Ramos (cell line): ENCODE measurements around the gene PHF1.

Experiments used
- in situ Hi-C: fragments of 300-500 bp; cut with MboI; formaldehyde crosslinking; loops from one replicate; pipeline ENCODE4 v1.14.3; 2022; ENCODE audit warnings: low sequenced_read_pairs; ENCODE audit not compliant: unreplicated experiment

The PHF1 gene

GRCh38 chr6:33417128-33417902 is 6.5 kb downstream of the PHF1 start:
- in situ Hi-C loops: no loop called here

- in situ Hi-C loops: no loop called here
These were observed 7.3 kb downstream of the PHF1 start, which contains the start of gene CUTA for GRCh38 chr6:33417903-33418689. TSS of gene CUTA (minus strand) at chr6:33418107. CDS start at chr6:33418000, 107 bp downstream.

GRCh38 chr6:33418690-33419291 is 8.0 kb downstream of the PHF1 start:
- in situ Hi-C loops: no loop called here

- in situ Hi-C loops: no loop called here
These were observed 9.0 kb downstream of the PHF1 start, which contains the start of gene SYNGAP1 for GRCh38 chr6:33419580-33420490. TSS of gene SYNGAP1 (plus strand) at chr6:33420065. CDS start at chr6:33420265, 200 bp downstream.

- in situ Hi-C loops: no loop called here
These were observed 9.9 kb downstream of the PHF1 start for GRCh38 chr6:33420491-33421343.

- in situ Hi-C loops: no loop called here
These were observed 10.5 kb downstream of the PHF1 start for GRCh38 chr6:33421344-33421643.

GRCh38 chr6:33423777-33424176 is 13.0 kb downstream of the PHF1 start:
- in situ Hi-C loops: no loop called here

GRCh38 chr6:33424855-33425667 is 14.2 kb downstream of the PHF1 start:
- in situ Hi-C loops: no loop called here

GRCh38 chr6:33425668-33426577 is 15.1 kb downstream of the PHF1 start:
- in situ Hi-C loops: no loop called here

- in situ Hi-C loops: no loop called here
These were observed 16.0 kb downstream of the PHF1 start for GRCh38 chr6:33426590-33427511.

GRCh38 chr6:33427585-33428223 is 16.9 kb downstream of the PHF1 start:
- in situ Hi-C loops: no loop called here

- in situ Hi-C loops: no loop called here
These were observed 17.6 kb downstream of the PHF1 start for GRCh38 chr6:33428224-33428965.

- in situ Hi-C loops: no loop called here
These were observed 18.3 kb downstream of the PHF1 start for GRCh38 chr6:33428966-33429749.

- in situ Hi-C loops: no loop called here
These were observed 18.9 kb downstream of the PHF1 start for GRCh38 chr6:33429750-33430052.

- in situ Hi-C loops: no loop called here
These were observed 19.5 kb downstream of the PHF1 start for GRCh38 chr6:33430334-33430733.
